Stimulated activated CD8-positive, alpha-beta memory T cell treated with anti-CD3 and anti-CD28 coated beads, Interleukin-7, amount 100 ng/mL, for 4 hours (primary cell): ENCODE data around the gene ITGA1.
"Not testable (repeated sequence)": the region's sequence is repeated elsewhere in the genome, so short reads cannot be mapped to it uniquely, and the experiment has no call there.

Experiments
- DNase-seq, 2 donors: peaks; one replicate each; pipeline ENCODE4 v3.0.0-alpha.2; 2020; ENCODE audit warnings: low read depth in 2 of 2

Gene ITGA1

GRCh38 chr5:52787600-52788504, at the start of gene ITGA1, which contains the start of gene PELO:
Gene ITGA1 (plus strand): TSS chr5:52787916. CDS start chr5:52788354, 438 bp downstream.
Gene PELO (plus strand): TSS chr5:52787916. CDS start chr5:52800395, 12,479 bp downstream.
- peak in 1 of 2 donors; percentile 45 for DNase-seq

GRCh38 chr5:52738095-52738506, 49.6 kb upstream of the ITGA1 start:
- DNase-seq = no peak

DNA sequence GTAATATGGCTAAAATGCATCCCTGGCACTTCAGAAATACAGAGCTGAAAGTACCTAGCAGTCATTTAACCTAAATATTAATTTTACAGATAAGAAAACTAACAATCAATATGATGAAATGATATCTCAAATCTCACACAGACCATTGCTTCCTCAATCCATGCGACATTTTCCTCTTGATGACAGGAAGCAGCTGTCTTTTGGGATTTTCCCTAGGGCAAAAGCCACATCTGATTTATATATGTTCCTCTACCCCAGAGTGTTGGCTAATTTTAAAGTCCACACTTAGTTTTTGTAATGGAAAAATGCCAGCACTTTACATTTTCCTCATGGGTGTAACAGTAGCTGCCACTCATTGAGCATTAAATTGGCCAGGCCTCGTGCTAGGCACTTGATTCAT, 47.7 kb upstream of the ITGA1 start:
- no peak for DNase-seq

DNA sequence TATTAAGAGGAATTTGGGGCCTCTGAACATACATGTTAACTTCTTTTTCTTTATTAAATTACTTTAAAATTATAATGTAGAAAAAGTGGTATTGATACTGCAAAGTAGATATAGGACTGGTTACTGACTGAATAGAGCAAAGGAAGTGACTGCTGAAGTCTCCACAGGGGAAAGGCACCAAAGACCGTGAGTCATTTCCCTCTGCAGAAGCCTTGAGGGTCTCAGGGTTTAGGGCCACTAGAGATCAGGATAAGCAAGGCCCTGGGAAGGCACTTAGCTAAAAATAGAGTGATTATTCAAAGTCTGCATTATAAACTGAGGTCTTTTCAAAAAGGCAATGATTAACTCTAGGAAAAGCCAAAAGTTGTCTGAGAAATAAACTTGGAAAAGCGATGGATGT, 44.7 kb upstream of the ITGA1 start:
- DNase-seq = no peak

DNA sequence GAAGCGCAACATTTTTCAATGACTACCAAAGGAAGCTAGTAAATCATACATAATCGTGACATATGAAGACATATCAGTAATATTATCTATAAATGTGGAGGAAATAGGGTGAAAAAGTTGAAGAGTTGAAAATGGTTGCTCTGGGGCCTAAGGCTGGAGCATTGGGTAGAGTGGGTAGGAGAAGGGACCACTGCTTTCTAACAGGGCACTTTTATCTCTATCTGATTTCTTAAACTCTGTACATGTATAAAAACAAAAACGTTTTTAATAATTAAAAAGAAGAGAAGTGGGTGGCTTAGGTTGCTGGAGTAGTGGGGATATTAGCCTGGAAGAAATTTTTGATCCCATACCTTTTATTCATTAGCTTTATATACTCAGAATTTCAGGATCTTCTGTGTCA, 44.2 kb upstream of the ITGA1 start:
- no peak for DNase-seq

DNA sequence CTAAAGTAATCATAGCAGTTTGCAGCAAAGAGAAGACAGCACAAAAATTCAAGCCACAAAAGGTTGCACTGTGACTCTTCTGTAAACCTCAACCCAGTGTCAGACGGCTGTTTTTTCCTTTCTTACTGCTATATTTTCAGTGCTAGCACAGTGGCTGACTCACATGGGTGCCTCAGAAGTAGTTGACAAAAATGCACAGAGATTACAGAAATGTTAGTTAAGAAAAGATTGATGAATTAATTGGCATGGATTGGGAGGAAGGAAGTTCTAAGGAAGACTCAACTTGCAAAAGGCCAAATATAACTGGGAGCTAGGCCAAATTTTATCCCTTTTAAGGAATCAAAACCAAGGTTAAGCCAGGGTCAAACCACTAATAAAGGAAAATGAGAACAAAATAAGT, 43.7 kb upstream of the ITGA1 start:
- DNase-seq = peak in 1 of 2 donors; percentile 10

GRCh38 chr5:52744867-52745458, 42.8 kb upstream of the ITGA1 start:
- not testable (repeated sequence) for DNase-seq

DNA sequence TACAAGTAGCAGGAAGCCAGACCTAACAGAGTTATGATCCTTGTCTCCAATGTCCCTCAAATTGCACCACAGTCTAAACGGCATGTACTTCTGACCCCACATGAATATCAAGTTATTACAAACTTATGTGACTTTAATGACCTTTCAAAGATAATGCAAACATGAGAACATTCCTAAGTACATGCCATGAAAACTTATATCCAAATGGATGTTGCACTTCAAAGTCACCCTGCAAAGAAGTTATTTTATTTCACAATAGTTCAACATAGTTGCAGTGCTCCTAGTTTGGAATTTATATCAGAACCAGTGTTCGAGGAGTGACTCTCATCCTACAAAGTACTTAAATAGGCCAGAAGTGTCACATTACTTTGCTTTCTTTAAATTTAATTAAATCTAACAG, 41.2 kb upstream of the ITGA1 start:
- DNase-seq = no peak

DNA sequence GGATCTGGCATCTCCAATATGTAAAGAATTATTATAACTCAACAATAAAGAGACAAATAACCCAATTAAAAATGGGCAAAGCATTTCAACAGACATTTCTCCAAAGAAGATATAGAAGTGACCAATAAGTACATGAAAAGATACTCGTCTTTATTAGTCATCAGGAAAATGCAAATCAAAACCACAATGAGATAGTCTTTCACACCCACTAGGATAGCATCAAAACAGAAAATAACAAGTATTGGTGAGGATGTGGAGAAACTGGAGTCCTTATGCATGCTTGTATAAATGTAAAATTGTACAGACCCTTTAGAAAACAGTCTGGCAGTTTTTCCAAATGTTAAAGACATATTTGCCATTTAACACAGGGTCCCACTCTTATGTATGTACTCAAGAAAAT, 39.1 kb upstream of the ITGA1 start:
- no peak for DNase-seq

DNA sequence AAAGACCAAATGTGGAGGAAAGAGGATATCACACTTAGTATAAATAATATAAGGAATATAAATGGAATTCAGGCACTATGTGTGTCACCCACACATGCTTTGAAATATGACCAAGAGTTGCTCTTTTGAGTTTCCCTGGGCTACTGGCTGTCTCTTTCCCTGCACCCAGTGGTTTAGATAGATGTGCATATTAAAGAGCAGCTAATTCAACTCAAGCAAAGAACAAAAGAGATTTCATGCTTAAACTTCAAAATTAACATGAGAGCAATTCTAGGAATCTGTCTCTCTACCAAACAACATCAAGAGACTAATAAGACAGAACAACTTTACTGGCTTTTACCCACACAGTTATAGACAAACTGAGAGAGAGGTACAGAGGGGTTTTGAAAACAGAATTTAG, 38.0 kb upstream of the ITGA1 start:
- no peak for DNase-seq

DNA sequence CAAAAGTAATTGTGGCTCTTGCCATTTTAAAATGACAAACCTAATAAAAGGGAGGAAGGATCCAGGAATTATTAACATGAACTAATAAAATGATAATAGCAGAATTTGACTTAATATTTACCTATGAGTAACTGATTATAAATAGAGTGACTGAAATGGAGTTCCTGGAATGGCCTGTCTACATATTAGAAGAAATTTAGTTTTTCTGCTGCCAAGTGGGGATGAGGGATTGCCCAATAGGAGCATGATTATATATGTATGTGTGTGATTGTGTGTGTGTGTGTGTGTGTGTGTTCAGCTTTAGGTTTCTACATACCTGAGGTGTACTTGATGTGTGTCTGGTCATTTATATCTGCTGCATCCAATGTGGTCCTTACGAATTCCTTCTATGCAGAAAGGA, 36.6 kb upstream of the ITGA1 start:
- DNase-seq = no peak

GRCh38 chr5:52754051-52754450, 33.7 kb upstream of the ITGA1 start:
- no peak for DNase-seq

GRCh38 chr5:52757527-52757926, 30.2 kb upstream of the ITGA1 start:
- DNase-seq = no peak

GRCh38 chr5:52758014-52758413, 29.7 kb upstream of the ITGA1 start:
- no peak for DNase-seq

DNA sequence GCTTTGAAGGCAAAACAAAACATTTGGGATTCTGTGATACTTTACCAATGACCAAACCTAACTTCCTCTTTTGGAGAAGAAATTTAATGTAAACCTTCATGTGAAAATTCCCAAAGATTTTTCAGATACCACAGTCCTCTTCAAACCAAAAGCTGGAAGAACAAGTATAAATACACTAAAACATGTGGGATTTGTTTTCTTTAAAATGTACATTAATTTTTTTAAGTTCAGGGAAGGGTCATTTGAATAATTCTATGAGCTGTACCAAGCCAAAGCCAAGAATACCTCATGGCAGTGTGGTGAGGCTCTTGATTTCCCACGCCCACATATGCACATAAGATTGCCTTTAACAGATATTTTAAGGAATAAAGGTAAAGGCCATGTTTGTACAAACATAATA, 28.4 kb upstream of the ITGA1 start:
- DNase-seq = no peak

DNA sequence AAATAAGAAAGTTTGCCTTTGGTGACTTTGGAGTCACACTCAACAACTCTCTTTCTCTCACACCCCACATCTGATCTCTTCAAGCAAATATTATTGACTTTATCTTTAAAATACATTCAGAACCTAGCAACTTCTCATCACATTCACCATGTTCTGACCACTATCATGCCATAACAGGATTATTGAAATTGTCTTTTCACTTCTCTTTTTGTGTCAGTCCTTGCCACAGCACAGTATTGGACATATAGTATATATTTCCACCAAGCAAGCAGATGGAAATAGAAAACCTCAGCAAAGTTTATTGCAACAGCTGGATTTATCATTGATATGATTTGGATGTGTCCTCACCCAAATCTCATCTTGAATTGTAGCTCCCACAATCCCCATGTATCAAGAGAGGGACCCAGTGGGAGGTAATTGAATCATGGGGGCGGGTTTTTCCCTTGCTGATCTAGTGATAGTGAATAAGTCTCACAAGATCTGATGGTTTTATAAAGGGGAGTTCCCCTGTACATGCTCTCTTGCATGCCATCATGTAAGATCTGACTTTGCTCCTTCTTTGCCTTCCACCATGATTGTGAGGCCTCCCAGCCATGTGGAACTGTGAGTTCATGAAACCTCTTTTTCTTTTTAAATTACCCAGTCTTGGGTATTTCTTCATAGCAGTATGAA, 26.9 kb upstream of the ITGA1 start:
- DNase-seq = no peak

GRCh38 chr5:52767217-52767743, 20.4 kb upstream of the ITGA1 start:
- no peak for DNase-seq

DNA sequence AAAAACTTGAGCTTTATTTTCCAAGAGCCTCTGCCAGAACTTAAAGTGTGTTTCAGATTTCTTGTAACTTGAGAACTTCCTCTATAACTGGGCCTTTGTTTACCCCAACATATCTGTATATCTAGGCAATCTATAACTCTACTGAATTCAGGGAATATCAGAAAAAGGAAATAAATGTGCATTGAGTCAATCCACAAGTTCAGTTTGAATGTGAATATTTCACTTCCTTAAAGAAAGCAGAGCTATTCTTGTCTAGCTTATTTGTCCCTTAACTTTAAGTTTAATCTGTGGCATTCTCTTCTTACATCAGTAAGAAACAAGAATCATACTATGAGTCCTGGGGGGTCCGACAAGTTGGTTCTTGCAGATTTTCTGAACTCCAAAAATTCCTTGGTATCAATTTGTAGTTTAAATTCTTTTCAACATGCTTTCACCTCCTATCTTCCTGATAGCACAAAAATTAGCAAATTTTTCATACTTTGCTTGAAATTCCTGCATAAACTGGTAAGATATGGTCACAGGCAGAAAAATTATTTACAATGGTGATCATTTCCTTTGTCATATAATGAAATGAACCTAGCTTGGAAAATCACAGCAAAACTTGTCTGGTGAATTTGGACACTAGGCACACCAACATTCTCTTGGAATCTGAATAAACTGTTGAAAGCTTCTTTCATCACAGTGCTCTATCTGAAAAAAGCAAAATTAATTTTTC, 19.8 kb upstream of the ITGA1 start:
- DNase-seq = no peak

GRCh38 chr5:52769061-52769460, 18.7 kb upstream of the ITGA1 start:
- no peak for DNase-seq

DNA sequence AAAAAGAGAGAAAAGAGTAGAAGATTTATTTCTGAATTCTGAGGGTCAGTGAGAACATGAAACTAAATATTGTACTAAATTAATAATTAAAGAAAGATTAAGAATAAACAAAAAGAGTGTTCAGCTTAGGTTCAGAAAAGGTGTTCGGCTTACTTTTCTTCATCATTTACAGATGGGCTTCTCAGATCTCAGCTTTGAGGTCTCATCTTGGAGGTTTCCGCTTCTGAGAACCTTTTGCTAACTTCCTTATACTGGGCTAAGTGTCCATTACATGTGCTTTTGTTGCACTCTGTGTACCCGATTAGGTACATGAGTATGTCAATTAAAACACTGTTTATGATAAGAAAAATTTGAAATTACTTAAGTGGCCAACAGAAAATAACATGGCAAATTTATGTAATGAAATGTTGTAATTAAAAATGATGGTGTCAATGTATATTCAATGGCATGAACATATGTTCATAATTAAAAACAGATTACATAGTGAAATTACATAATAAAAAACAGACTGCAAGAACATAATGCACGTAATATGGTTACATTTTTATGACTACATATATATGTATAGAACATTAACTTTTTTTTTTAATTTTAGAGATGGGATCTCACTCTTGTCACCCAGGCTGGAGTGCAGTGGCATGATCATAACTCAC, 17.3 kb upstream of the ITGA1 start:
- no peak for DNase-seq

GRCh38 chr5:52771343-52772039, 16.2 kb upstream of the ITGA1 start:
- peak in 1 of 2 donors; percentile 12 for DNase-seq
